OCI-LY1 (cell line): ENCODE data around the gene SPHK2.
"Not testable (repeated sequence)": the region's sequence is repeated elsewhere in the genome, so short reads cannot be mapped to it uniquely, and the experiment has no call there.

ENCODE experiments used
- H2AFZ ChIP-seq: fragments of 200-600 bp; sonication (generic), shearing (Covaris generic); 2 replicates; pipeline ENCODE4 v1.6.0; 2014; ENCODE audit warnings: antibody characterized with exemption, mild to moderate bottlenecking, low read length
- H3F3A ChIP-seq: fragments of 200-600 bp; sonication (generic), shearing (Covaris generic); 2 replicates; pipeline ENCODE4 v1.6.0; 2014; ENCODE audit warnings: mild to moderate bottlenecking, antibody characterized with exemption, low read length, moderate library complexity; ENCODE audit not compliant: insufficient read depth
- H3K27ac ChIP-seq: fragments of 200-600 bp; sonication (generic); 2 replicates; pipeline ENCODE4 v1.5.1; 2014; ENCODE audit warnings: low read length, mixed run types, mild to moderate bottlenecking, low read depth; ENCODE audit not compliant: poor library complexity, severe bottlenecking
- H3K27me3 ChIP-seq: fragments of 200-600 bp; sonication (generic); 2 replicates; pipeline ENCODE4 v1.6.0; 2014; ENCODE audit warnings: antibody characterized with exemption, mild to moderate bottlenecking, low read length, moderate library complexity; ENCODE audit not compliant: insufficient read depth
- H3K36me3 ChIP-seq: fragments of 200-600 bp; sonication (generic); 2 replicates; pipeline ENCODE4 v1.6.1; 2014; ENCODE audit warnings: mild to moderate bottlenecking, antibody characterized with exemption, low read length, moderate library complexity, mixed read lengths; ENCODE audit not compliant: insufficient read depth
- H3K4me1 ChIP-seq: fragments of 200-600 bp; sonication (generic); 2 replicates; pipeline ENCODE4 v1.5.1; 2014; ENCODE audit warnings: mild to moderate bottlenecking, low read length, moderate library complexity; ENCODE audit not compliant: insufficient read depth, severe bottlenecking
- H3K4me2 ChIP-seq: fragments of 200-600 bp; sonication (generic), shearing (Covaris generic); 2 replicates; pipeline ENCODE4 v1.6.1; 2014; ENCODE audit warnings: low read length
- H3K4me3 ChIP-seq: fragments of 200-600 bp; sonication (generic); 2 replicates; pipeline ENCODE4 v1.5.1; 2014; ENCODE audit warnings: low read length, low read depth, mild to moderate bottlenecking, mixed read lengths; ENCODE audit not compliant: poor library complexity, severe bottlenecking
- H3K79me2 ChIP-seq: fragments of 200-600 bp; shearing (Covaris generic); 2 replicates; pipeline ENCODE4 v1.6.1; 2016; ENCODE audit warnings: mixed run types, low read length, mixed read lengths; ENCODE audit not compliant: insufficient read depth
- H3K9ac ChIP-seq: fragments of 200-600 bp; sonication (generic), shearing (Covaris generic); 2 replicates; pipeline ENCODE4 v1.6.1; 2014; ENCODE audit warnings: mild to moderate bottlenecking, low read length, mixed read lengths
- H3K9me2 ChIP-seq: fragments of 200-600 bp; sonication (generic), shearing (Covaris generic); 2 replicates; pipeline ENCODE4 v1.6.1; 2014; ENCODE audit warnings: low read depth, mild to moderate bottlenecking, low read length, mixed read lengths
- H3K9me3 ChIP-seq: fragments of 200-600 bp; shearing (Covaris generic); 2 replicates; pipeline ENCODE4 v1.6.1; 2014; ENCODE audit warnings: low read length, mixed read lengths
- H4K20me1 ChIP-seq: fragments of 200-600 bp; sonication (generic), shearing (Covaris generic); 2 replicates; pipeline ENCODE4 v1.6.0; 2016; ENCODE audit warnings: mild to moderate bottlenecking, low read length; ENCODE audit not compliant: insufficient read depth
- CTCF ChIP-seq: fragments of 200-600 bp; sonication (generic), shearing (Covaris generic); IDR thresholded peaks from 2 replicates; pipeline ENCODE4 v1.5.1; 2017; ENCODE audit warnings: mild to moderate bottlenecking, antibody characterized with exemption, low read length, moderate library complexity, mixed read lengths
- EZH2 ChIP-seq: fragments of 200-600 bp; sonication (generic), shearing (Covaris generic); IDR thresholded peaks from 2 replicates; pipeline ENCODE4 v1.8.0; 2017; ENCODE audit warnings: borderline replicate concordance, mixed run types, mild to moderate bottlenecking, antibody characterized with exemption, low read length, moderate library complexity, mixed read lengths

SPHK2 gene

DNA sequence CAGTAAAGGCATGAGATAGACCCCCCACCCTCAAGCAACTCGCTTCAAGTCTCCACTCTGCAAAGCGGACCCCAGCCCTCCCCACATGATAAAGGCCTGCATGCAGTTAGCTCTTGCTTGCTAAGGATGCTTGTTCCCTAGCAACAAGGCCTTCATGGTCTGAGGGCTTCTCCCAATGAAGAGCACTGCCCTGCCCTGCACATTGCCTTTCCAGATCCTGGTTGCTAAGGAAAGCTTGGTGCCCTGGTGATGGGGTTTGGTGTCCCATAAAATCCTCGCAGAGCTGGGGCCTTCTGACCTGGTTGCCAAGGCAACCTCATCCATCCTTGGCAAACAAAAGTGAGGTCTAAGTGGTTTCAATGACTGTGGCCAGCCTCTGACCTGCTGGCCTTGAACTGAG, 11.9 kb downstream of the SPHK2 start:
- H3K79me2 ChIP-seq: no peaks in the 10 kb centered on the region
- no peaks in the 10 kb centered on the region for H3K9me3 ChIP-seq
- no peak overlapping the region for H3K27ac ChIP-seq
- H3K9ac ChIP-seq: no peak overlapping the region
- peaks cover 32% of the 10 kb centered on the region for H3K4me1 ChIP-seq
- TF ChIP-seq CTCF: no peak
- TF ChIP-seq EZH2: no peak
- H3F3A ChIP-seq: 0 out of 2 replicates have a peak, but pooled peaks cover 5% of the 10 kb centered on the region
- H3K9me2 ChIP-seq: no peaks in the 10 kb centered on the region
- no peaks in the 10 kb centered on the region for H3K27me3 ChIP-seq
- peaks cover 17% of the 10 kb centered on the region for H3K36me3 ChIP-seq
- H3K4me3 ChIP-seq: no peak overlapping the region
- H4K20me1 ChIP-seq: no peaks in the 10 kb centered on the region
- no peak overlapping the region for H2AFZ ChIP-seq
- no peak overlapping the region for H3K4me2 ChIP-seq

DNA sequence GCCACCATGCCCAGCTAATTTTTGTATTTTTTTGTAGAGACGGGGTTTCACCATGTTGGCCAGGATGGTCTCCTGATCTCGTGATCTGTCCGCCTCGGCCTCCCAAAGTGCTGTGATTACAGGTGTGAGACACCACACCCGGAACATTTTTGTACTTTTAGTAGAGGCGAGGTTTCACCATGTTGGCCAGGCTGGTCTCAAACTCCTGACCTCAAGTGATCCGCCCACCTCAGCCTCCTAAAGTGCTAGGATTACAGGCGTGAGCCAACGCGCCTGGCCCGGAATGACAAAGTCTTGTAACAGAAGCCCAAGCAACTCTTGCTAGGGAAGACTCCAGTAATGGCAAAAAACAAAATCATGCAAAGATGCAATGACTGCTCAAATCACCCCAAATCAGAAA, 13.0 kb downstream of the SPHK2 start:
- H3K9ac ChIP-seq, H3K9me3 ChIP-seq, H3K27me3 ChIP-seq, H3K4me3 ChIP-seq, H3K4me2 ChIP-seq, H3F3A ChIP-seq, H4K20me1 ChIP-seq, H2AFZ ChIP-seq, H3K79me2 ChIP-seq, H3K9me2 ChIP-seq: not testable (repeated sequence)
- H3K4me1 ChIP-seq: peaks cover 41% of the 10 kb centered on the region
- H3K27ac ChIP-seq: peak overlapping the region; percentile 86
- peaks cover 17% of the 10 kb centered on the region for H3K36me3 ChIP-seq

- Histone ChIP-seq H3K79me2 (no peaks in the 10 kb centered on the region), H3F3A (0 out of 2 replicates have a peak, but pooled peaks cover 5% of the 10 kb centered on the region), H3K9ac (peak overlapping the region; percentile 82; the same call in 1 of the 2 replicates), H3K4me3 (peak overlapping the region; percentile 84), H3K4me2 (peak overlapping the region; percentile 93), H4K20me1 (no peaks in the 10 kb centered on the region), H3K9me3 (no peaks in the 10 kb centered on the region), H3K27me3 (no peaks in the 10 kb centered on the region), H3K27ac (peak overlapping the region; percentile 86), H3K9me2 (no peaks in the 10 kb centered on the region), H3K4me1 (peaks cover 42% of the 10 kb centered on the region), H3K36me3 (peaks cover 17% of the 10 kb centered on the region), H2AFZ (no peak overlapping the region)
- TF ChIP-seq EZH2 (no peak), CTCF (no peak)
Observed at GRCh38 chr19:48632692-48633147, 13.4 kb downstream of the SPHK2 start.
